ENCODE measurements around the gene ZSWIM5. TPM values are rescaled to one million over a fixed set of nuclear protein-coding genes. Genes with fewer than 3 reads are reported as not detected.
A peak's percentile ranks its signal among the peaks of the same experiment; 100 is the strongest.

Gene ZSWIM5
- total RNA-seq, 1 experiment from 2014 or later: 2.2 TPM

- TF ChIP-seq IRF1 (CRISPR knock-in tag; IDR thresholded peaks at IDR 0.05) (no peak), ZNF121 (CRISPR knock-in tag; IDR thresholded peaks at IDR 0.05) (no peak), NFE2L1 (CRISPR knock-in tag; IDR thresholded peaks at IDR 0.05) (no peak), ESRRA (CRISPR knock-in tag; IDR thresholded peaks at IDR 0.05; ENCODE audit: borderline replicate concordance) (no peak), NFYB (CRISPR knock-in tag; conservative IDR thresholded peaks at IDR 0.05; ENCODE audit: low read depth) (no peak), ETV6 (CRISPR knock-in tag; IDR thresholded peaks at IDR 0.05) (no peak), GABPB1 (CRISPR knock-in tag; IDR thresholded peaks at IDR 0.05) (no peak), ZNF263 (CRISPR knock-in tag; IDR thresholded peaks at IDR 0.05; ENCODE audit: low read depth) (no peak), ZMAT4 (CRISPR knock-in tag; IDR thresholded peaks at IDR 0.05) (no peak)
Observed at GRCh38 chr1:45013551-45014209, 192.7 kb downstream of the ZSWIM5 start (continued).

- peaks cover 5% of the 10 kb centered on the region; the same call in 1 of the 2 replicates for H3K27me3 Mint-ChIP-seq (ENCODE audit: low read depth)
- CTCF ChIA-PET: interaction anchor here (0.8 to 13.0 kb wide), 14 partner anchors 21 to 479 kb away, joined by 3 to 317 read pairs (median 5); partner anchors contain the start of genes EIF2B3, PLK3 and TESK2
- ATAC-seq (peak; percentile 17), DNase-seq (ENCODE audit: low spot score) (peak; percentile 42)
- peak overlapping the region; percentile 68 for H3K4me3 Mint-ChIP-seq
- TF ChIP-seq ZMAT4 (CRISPR knock-in tag; IDR thresholded peaks at IDR 0.05) (no peak), ELF4 (CRISPR knock-in tag; IDR thresholded peaks at IDR 0.05; ENCODE audit: low read depth) (no peak), ZNF671 (CRISPR knock-in tag; IDR thresholded peaks at IDR 0.05) (no peak), CDX4 (CRISPR knock-in tag; IDR thresholded peaks at IDR 0.05; ENCODE audit: borderline replicate concordance) (no peak), SP1 (CRISPR knock-in tag; conservative IDR thresholded peaks at IDR 0.05) (no peak), GTF2I (CRISPR knock-in tag; conservative IDR thresholded peaks at IDR 0.05) (no peak), NR3C1 (CRISPR knock-in tag; conservative IDR thresholded peaks at IDR 0.05; ENCODE audit: low read depth) (no peak), E2F5 (CRISPR knock-in tag; IDR thresholded peaks at IDR 0.05) (no peak), TCF7 (CRISPR knock-in tag; IDR thresholded peaks at IDR 0.05; ENCODE audit: low read depth) (no peak), STAT6 (CRISPR knock-in tag; conservative IDR thresholded peaks at IDR 0.05; ENCODE audit: low read depth) (no peak), SMAD4 (CRISPR knock-in tag; IDR thresholded peaks at IDR 0.05) (no peak), PRDM15 (CRISPR knock-in tag; IDR thresholded peaks at IDR 0.05) (no peak), E2F4 (CRISPR knock-in tag; IDR thresholded peaks at IDR 0.05; ENCODE audit: borderline replicate concordance, low read depth) (no peak)
- H3K4me1 Mint-ChIP-seq: peaks cover 21% of the 10 kb centered on the region
- H3K36me3 Mint-ChIP-seq: peaks cover 2% of the 10 kb centered on the region
- H3K9me3 Mint-ChIP-seq: no peaks in the 10 kb centered on the region
- H3K27ac Mint-ChIP-seq: peak overlapping the region; percentile 77
- POLR2A ChIA-PET: interaction anchor here (0.5 to 2.7 kb wide), 9 partner anchors 12 to 509 kb away, joined by 3 to 11 read pairs (median 4); partner anchors contain the start of genes PRDX1, PTCH2 and RNU5D-1
Observed at GRCh38 chr1:45012639-45013278, 193.6 kb downstream of the ZSWIM5 start.

Data from WTC11 (cell line).